Measurements from ENCODE around the gene RIOK3. TPM values are rescaled to one million over a fixed set of nuclear protein-coding genes. Genes with fewer than 3 reads are reported as not detected.

Gene RIOK3
- total RNA-seq, 2 donors from 2014 or later = 71.5 to 95.4 TPM

DNA sequence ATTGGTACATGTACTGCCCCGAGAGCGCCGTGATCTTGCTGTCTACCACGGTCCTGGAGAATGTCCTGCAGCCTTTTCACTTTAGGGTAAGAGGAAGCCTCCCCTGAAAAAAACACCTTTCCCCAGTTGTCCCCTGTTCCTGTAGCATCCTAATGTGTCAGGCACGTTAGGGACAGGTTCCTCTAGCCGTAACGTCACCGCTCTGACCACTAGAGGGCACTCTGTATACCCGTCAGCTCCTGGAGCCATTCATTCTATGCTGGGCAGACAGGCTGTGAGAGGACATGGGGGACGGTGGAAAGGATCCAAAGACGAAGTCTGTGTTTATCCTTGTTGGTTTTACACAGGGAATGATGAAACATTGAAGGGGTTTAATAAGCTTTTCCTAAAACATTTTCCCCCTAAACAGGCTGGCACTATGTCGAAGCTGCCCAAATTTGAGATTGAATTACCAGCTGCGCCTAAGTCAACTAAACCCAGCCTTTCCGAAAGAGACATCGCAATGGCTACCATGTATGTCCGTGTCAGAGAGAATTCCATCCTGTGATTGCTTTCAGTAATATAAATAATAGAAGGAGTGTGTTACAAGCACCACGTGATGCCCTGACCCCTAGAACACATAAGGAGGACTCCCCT, 62.9 kb downstream of the RIOK3 start:
- H3K4me3 Mint-ChIP-seq = no peak overlapping the region
- peaks cover 17 to 24% of the 10 kb centered on the region in 2 donors for H3K4me1 Mint-ChIP-seq (ENCODE audit: low read depth in 2 of 2)
- ATAC-seq (peak; percentile 90 to 92), DNase-seq (ENCODE audit: low spot score) (peak; percentile 85)
- H3K27me3 Mint-ChIP-seq = no peaks in the 10 kb centered on the region
- no peaks in the 10 kb centered on the region for H3K9me3 Mint-ChIP-seq
- peaks cover 21% of the 10 kb centered on the region for H3K36me3 Mint-ChIP-seq
- peak overlapping the region; percentile 32 to 70 for H3K27ac Mint-ChIP-seq

DNA sequence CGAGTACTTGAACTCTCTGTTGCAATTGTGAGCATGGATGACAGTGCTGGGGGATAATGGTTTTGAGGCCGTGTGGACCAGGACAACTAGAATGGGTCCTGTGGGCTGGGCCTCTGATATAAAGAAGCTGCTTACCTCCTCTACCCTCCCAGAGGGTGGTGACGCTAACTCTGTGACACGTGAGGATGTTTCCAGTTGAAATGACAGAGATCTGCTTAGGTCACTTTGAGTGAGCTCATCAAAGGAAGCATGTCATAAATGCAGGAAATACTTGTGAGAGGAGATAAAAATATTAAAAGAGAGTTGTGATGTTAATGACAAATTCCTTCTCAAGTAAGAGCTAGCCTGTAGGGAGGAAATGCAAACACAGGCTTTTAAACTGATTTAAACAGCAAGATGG, 66.6 kb downstream of the RIOK3 start:
- H3K9me3 Mint-ChIP-seq = no peaks in the 10 kb centered on the region
- H3K27me3 Mint-ChIP-seq = no peaks in the 10 kb centered on the region
- H3K4me1 Mint-ChIP-seq (ENCODE audit: low read depth in 2 of 2) = peaks cover 19 to 21% of the 10 kb centered on the region in 2 donors
- peaks cover 36% of the 10 kb centered on the region for H3K36me3 Mint-ChIP-seq
- H3K4me3 Mint-ChIP-seq = no peak overlapping the region
- peak overlapping the region in 1 of 2 donors; percentile 17 for H3K27ac Mint-ChIP-seq
- DNase-seq (ENCODE audit: low spot score) (no peak), ATAC-seq (no peak)

DNA sequence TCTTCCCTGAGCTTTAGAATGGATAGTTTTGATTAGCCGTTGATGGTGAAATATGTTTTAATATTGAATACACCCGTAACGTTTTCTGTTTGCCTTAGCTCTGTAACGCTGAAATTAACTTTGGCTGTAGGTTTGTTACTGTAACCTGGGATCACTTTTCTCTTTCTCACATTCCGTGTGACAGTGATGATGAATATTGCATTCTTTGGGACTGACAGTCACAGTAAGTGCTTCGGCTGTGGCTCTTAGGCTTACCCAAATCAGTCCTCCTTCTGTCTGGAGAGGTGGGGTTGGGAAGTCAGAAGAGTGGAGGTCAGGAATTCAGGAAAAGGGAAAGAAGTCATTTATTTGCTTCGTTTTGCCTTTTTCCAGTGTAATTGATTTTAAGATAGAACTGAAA, 68.2 kb downstream of the RIOK3 start:
- peak overlapping the region; percentile 25 to 68 for H3K27ac Mint-ChIP-seq

GRCh38 chr18:23521907-23522306, 68.8 kb downstream of the RIOK3 start:
- ATAC-seq = no peak
- Mint-ChIP-seq H3K9me3 (no peaks in the 10 kb centered on the region), H3K27ac (peak overlapping the region; percentile 25 to 68), H3K36me3 (peaks cover 41% of the 10 kb centered on the region), H3K4me1 (ENCODE audit: low read depth in 2 of 2) (peaks cover 11 to 14% of the 10 kb centered on the region in 2 donors), H3K27me3 (no peaks in the 10 kb centered on the region), H3K4me3 (no peak overlapping the region)
- no peak for DNase-seq (ENCODE audit: low spot score)

More for the DNA sequence above, 68.2 kb downstream of the RIOK3 start:
- no peak for ATAC-seq
- Mint-ChIP-seq H3K4me3 (no peak overlapping the region), H3K9me3 (no peaks in the 10 kb centered on the region), H3K27me3 (no peaks in the 10 kb centered on the region), H3K4me1 (ENCODE audit: low read depth in 2 of 2) (peaks cover 11 to 14% of the 10 kb centered on the region in 2 donors), H3K36me3 (peaks cover 41% of the 10 kb centered on the region)
- no peak for DNase-seq (ENCODE audit: low spot score)

DNA sequence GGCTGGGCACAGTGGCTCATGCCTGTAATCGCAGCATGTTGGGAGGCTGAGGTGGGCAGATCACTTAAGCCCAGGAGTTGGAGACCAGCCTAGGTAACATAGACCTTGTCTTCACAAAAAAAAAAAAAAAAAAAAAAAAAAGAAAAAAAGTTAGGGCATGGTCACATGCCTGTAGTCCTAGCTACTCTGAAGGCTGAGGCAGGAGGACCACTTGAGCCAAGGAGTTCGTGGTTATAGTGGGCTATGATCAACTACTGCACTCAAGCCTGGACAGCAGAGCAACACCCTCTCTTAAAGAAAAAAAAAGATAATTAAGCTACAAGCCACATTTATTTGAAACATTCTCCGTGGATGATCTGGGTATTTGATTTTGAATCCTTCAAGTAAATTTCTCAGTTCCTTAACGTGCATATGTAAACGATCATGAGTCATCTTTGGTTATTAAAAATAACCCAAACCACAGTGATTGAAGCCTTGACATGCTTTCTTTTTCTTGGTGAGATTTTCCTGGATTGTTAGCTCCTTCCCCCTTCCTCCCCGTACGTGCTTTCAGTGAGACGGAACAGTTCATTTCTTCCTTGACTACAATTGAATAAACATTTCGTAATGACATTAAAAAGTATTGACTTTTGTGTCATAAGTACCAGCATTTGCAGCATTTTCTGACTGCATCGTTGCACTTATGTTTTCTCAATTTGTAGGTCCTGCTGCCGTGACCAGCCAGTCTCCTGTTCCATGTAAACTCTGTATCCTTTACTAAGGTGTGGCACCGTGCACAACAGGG, 70.5 kb downstream of the RIOK3 start:
- Mint-ChIP-seq H3K9me3 (no peaks in the 10 kb centered on the region), H3K36me3 (peaks cover 36% of the 10 kb centered on the region), H3K27ac (peak overlapping the region; percentile 36 to 70), H3K4me3 (no peak overlapping the region), H3K27me3 (no peaks in the 10 kb centered on the region), H3K4me1 (ENCODE audit: low read depth in 2 of 2) (peaks cover 11 to 15% of the 10 kb centered on the region in 2 donors)
- DNase-seq (ENCODE audit: low spot score) (no peak), ATAC-seq (no peak)

DNA sequence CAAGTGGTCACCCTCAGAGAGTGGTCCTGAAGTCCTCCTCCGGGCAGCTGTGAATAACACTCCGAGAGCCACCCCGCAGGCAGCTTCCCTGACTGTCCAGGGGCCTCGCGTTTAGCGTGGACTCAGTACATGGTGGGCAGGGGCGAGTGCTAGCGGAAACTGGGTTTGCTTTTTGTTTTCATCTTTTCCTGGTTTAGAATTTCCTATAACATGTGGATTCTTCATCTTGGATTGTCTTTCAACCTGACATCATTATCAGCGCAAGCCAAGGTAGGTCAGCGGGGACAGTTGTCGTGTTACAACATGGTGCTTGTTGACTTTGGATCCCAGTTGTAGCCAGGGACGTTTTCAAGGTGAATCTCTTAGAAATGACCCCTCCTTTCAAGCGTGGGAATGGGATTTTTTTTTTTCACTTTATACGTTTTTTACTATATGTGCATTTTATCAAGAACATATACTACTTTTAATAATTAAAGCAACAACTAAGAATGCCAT, 71.2 kb downstream of the RIOK3 start:
- no peaks in the 10 kb centered on the region for H3K27me3 Mint-ChIP-seq
- no peak overlapping the region for H3K4me3 Mint-ChIP-seq
- H3K4me1 Mint-ChIP-seq (ENCODE audit: low read depth in 2 of 2) = peaks cover 14 to 20% of the 10 kb centered on the region in 2 donors
- H3K9me3 Mint-ChIP-seq = no peaks in the 10 kb centered on the region
- peak overlapping the region; percentile 36 to 70 for H3K27ac Mint-ChIP-seq
- DNase-seq (ENCODE audit: low spot score) = no peak
- H3K36me3 Mint-ChIP-seq = peaks cover 36% of the 10 kb centered on the region
- no peak for ATAC-seq

DNA sequence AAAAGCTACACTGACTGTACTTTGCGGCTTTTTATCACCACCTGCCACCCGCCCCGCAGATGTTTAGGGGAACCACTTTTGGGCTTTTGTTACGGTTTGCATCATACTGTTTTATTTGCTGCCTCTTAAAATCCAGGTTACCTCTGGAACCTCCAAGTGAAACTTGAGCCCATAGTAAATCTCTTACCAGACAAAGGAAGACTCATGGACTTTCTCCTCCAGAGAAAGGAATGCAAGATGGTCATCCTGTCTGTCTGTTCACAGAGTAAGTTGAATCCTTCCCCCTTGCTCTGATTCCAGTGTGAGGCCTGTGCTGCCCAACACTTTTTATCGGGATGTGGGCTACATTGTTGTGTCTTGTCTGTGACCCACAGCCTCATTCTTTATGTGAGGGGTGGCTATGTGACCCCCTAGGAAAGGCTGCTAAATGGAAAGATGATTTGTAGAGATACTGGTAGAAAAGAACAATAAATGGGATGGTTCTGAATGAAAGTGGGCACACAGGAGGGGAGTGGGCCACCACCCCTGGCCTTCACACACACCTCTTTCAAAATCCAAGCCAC, 73.5 kb downstream of the RIOK3 start:
- no peaks in the 10 kb centered on the region for H3K9me3 Mint-ChIP-seq
- H3K4me3 Mint-ChIP-seq = no peak overlapping the region
- no peaks in the 10 kb centered on the region for H3K27me3 Mint-ChIP-seq
- H3K4me1 Mint-ChIP-seq (ENCODE audit: low read depth in 2 of 2) = peaks cover 22 to 26% of the 10 kb centered on the region in 2 donors
- H3K36me3 Mint-ChIP-seq = peaks cover 32% of the 10 kb centered on the region
- H3K27ac Mint-ChIP-seq = no peak overlapping the region
- ATAC-seq (no peak), DNase-seq (ENCODE audit: low spot score) (no peak)

GRCh38 chr18:23528580-23529472, 75.7 kb downstream of the RIOK3 start:
- DNase-seq (ENCODE audit: low spot score) = no peak
- peaks cover 24% of the 10 kb centered on the region for H3K36me3 Mint-ChIP-seq

GRCh38 chr18:23529604-23530003, 76.5 kb downstream of the RIOK3 start:
- Mint-ChIP-seq H3K4me1 (ENCODE audit: low read depth in 2 of 2) (peaks cover 10 to 16% of the 10 kb centered on the region in 2 donors), H3K27me3 (no peaks in the 10 kb centered on the region), H3K36me3 (peaks cover 16% of the 10 kb centered on the region), H3K9me3 (no peaks in the 10 kb centered on the region), H3K27ac (peak overlapping the region; percentile 53 to 84), H3K4me3 (no peak overlapping the region)
- DNase-seq (ENCODE audit: low spot score) = no peak
- peak in 1 of 2 donors; percentile 71 for ATAC-seq

More at GRCh38 chr18:23528580-23529472, 75.7 kb downstream of the RIOK3 start:
- no peaks in the 10 kb centered on the region for H3K27me3 Mint-ChIP-seq
- no peaks in the 10 kb centered on the region for H3K9me3 Mint-ChIP-seq
- H3K27ac Mint-ChIP-seq = peak overlapping the region; percentile 53 to 84
- no peak overlapping the region for H3K4me3 Mint-ChIP-seq
- H3K4me1 Mint-ChIP-seq (ENCODE audit: low read depth in 2 of 2) = peaks cover 13 to 23% of the 10 kb centered on the region in 2 donors
- no peak for ATAC-seq

DNA sequence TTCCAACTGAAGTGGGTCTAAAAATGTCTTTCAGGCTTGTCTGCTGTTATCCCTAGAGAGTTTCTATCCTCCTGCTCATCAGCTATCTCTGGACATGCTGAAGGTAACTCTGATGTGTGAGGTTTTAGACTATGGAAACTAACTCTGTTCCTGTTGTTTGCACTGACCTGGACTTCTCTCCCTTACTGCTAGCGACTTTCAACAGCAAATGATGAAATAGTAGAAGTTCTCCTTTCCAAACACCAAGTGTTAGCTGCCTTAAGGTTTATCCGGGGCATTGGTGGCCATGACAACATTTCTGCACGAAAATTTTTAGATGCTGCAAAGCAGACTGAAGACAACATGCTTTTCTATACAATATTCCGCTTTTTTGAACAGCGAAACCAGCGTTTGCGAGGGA, 77.1 kb downstream of the RIOK3 start:
- no peaks in the 10 kb centered on the region for H3K9me3 Mint-ChIP-seq
- no peaks in the 10 kb centered on the region for H3K27me3 Mint-ChIP-seq
- DNase-seq (ENCODE audit: low spot score) (no peak), ATAC-seq (no peak)
- peaks cover 11 to 16% of the 10 kb centered on the region in 2 donors for H3K4me1 Mint-ChIP-seq (ENCODE audit: low read depth in 2 of 2)
- H3K4me3 Mint-ChIP-seq = no peak overlapping the region
- H3K27ac Mint-ChIP-seq = peak overlapping the region; percentile 53 to 84
- H3K36me3 Mint-ChIP-seq = peaks cover 15% of the 10 kb centered on the region

GRCh38 chr18:23531912-23532311, 78.8 kb downstream of the RIOK3 start:
- Mint-ChIP-seq H3K4me3 (no peak overlapping the region), H3K27me3 (no peaks in the 10 kb centered on the region), H3K27ac (peak overlapping the region; percentile 37 to 66), H3K4me1 (ENCODE audit: low read depth in 2 of 2) (peaks cover 12 to 16% of the 10 kb centered on the region in 2 donors), H3K9me3 (no peaks in the 10 kb centered on the region), H3K36me3 (peaks cover 15% of the 10 kb centered on the region)
- DNase-seq (ENCODE audit: low spot score) (no peak), ATAC-seq (no peak)

Measured in natural killer cell treated with Interleukin-12 subunit alpha and Interleukin-12 subunit beta and Interleukin-15 and Interleukin-18, amount 100 ng/mL, for 72 hours (primary cell).